MM.1S (cell line): ENCODE results near the gene GTF3C2.

ENCODE experiments used
- DNase-seq: peaks from one replicate; pipeline ENCODE4 v3.0.0-alpha.2; 2015
- H2AFZ ChIP-seq: fragments of 300-600 bp; sonication (generic); 2 replicates; pipeline ENCODE4 v1.6.0; 2016; ENCODE audit warnings: antibody characterized with exemption, low read length
- H3F3A ChIP-seq: fragments of 300-600 bp; sonication (generic); 2 replicates; pipeline ENCODE4 v1.6.1; 2016; ENCODE audit warnings: mild to moderate bottlenecking, antibody characterized with exemption, low read length, moderate library complexity, mixed read lengths; ENCODE audit not compliant: insufficient read depth
- H3K27ac ChIP-seq: fragments of 300-600 bp; sonication (generic); 2 replicates; pipeline ENCODE4 v1.5.1; 2016; ENCODE audit warnings: mild to moderate bottlenecking, low read length
- H3K27me3 ChIP-seq: fragments of 300-600 bp; sonication (generic); replicated peaks from 2 replicates; pipeline ENCODE4 v1.6.0; 2016; ENCODE audit warnings: low read length; ENCODE audit not compliant: insufficient read depth
- H3K36me3 ChIP-seq: fragments of 300-600 bp; sonication (generic); replicated peaks from 2 replicates; pipeline ENCODE4 v1.6.1; 2016; ENCODE audit warnings: mild to moderate bottlenecking, low read length, mixed read lengths; ENCODE audit not compliant: insufficient read depth
- H3K4me1 ChIP-seq: fragments of 300-600 bp; sonication (generic); 2 replicates; pipeline ENCODE4 v1.6.1; 2016; ENCODE audit warnings: low read length, mixed read lengths
- H3K4me2 ChIP-seq: fragments of 300-600 bp; sonication (generic); 2 replicates; pipeline ENCODE4 v1.6.0; 2016; ENCODE audit warnings: low read depth, low read length
- H3K4me3 ChIP-seq: fragments of 300-600 bp; sonication (generic); 2 replicates; pipeline ENCODE4 v1.5.1; 2016; ENCODE audit warnings: low read length, mixed read lengths
- H3K79me2 ChIP-seq: fragments of 300-600 bp; sonication (generic); 2 replicates; pipeline ENCODE4 v1.6.1; 2016; ENCODE audit warnings: mixed run types, low read length, mixed read lengths
- H3K9ac ChIP-seq: fragments of 300-600 bp; sonication (generic); 2 replicates; pipeline ENCODE4 v1.6.1; 2016; ENCODE audit warnings: low read length, mixed read lengths
- H3K9me2 ChIP-seq: fragments of 300-600 bp; sonication (generic); replicated peaks from 2 replicates; pipeline ENCODE4 v1.6.1; 2016; ENCODE audit warnings: mild to moderate bottlenecking, low read length, mixed read lengths; ENCODE audit not compliant: insufficient read depth
- H3K9me3 ChIP-seq: fragments of 300-600 bp; sonication (generic); replicated peaks from 2 replicates; pipeline ENCODE4 v1.6.1; 2016; ENCODE audit warnings: mild to moderate bottlenecking, low read length, mixed read lengths; ENCODE audit not compliant: insufficient read depth
- H4K20me1 ChIP-seq: fragments of 300-600 bp; sonication (generic); 2 replicates; pipeline ENCODE4 v1.6.1; 2016; ENCODE audit warnings: mild to moderate bottlenecking, low read length, moderate library complexity, mixed read lengths; ENCODE audit not compliant: insufficient read depth
- EZH2 ChIP-seq: fragments of 300-600 bp; sonication (generic); optimal IDR thresholded peaks from 2 replicates; pipeline ENCODE3; 2017; ENCODE audit warnings: low read depth, mild to moderate bottlenecking, antibody characterized with exemption, low read length, mixed read lengths
- EZH2phosphoT487 ChIP-seq: fragments of 300-600 bp; sonication (generic); IDR thresholded peaks from 2 replicates; pipeline ENCODE4 v1.6.1; 2018; ENCODE audit warnings: antibody characterized with exemption, low read length
- TF ChIP-seq, protein P1 (sequence below): fragments of 300-600 bp; sonication (generic); IDR thresholded peaks from 2 replicates; pipeline ENCODE4 v1.5.1; 2016; ENCODE audit warnings: antibody characterized with exemption, low read length, mixed read lengths

GTF3C2 gene

DNA sequence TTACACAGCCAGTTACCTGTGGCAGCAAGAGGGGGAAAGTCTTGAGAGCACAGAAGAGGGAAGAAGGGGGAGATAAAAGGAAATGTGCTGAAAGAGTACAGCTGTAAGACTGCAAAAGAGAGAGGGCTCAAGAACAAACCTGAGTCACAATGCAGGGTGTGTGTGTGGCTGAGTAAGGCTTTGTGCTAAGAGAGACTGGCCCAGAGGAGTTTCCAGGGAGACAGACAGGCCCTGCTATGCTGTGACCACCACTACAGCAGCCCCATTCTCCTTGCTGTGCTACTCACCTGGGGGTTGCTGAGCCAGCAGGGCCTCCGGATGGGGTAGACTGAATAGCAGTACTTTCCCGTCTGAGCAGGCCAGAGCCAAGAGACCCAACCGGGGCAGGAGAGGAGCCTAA is 21.3 kb downstream of the GTF3C2 start:
- H2AFZ ChIP-seq, result no peak overlapping the region

DNA sequence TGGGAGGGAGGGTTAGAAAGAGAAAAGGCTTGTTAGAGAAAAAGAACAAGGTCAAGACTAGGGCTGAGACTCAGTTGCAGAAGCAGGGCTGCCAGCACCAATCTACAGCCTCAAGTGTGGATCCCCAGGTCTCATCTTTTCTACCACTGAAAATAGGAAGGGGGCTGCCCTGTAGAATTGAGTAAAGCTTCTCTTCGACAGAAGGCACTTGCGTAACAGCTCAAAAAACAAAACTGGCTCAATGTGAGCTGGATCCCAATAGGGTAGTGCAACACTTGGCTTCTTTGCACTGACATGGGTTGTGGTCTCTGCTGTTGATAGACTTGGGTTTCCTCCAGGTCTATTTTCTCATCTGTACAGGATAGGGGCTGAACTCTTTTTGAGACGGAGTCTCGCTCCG is 31.8 kb downstream of the GTF3C2 start:
- H3K9ac ChIP-seq, result no peak overlapping the region
- H2AFZ ChIP-seq, result no peak overlapping the region
- H3F3A ChIP-seq, result no peaks in the 10 kb centered on the region; the same call in 1 of the 2 replicates
- peaks cover 3% of the 10 kb centered on the region; the same call in 1 of the 2 replicates for H3K36me3 ChIP-seq
- no peak for DNase-seq
- no peak overlapping the region for H3K4me2 ChIP-seq
- no peaks in the 10 kb centered on the region for H3K9me3 ChIP-seq
- H3K27ac ChIP-seq, result no peak overlapping the region
- TF ChIP-seq EZH2phosphoT487 (no peak), EZH2 (no peak)
- TF ChIP-seq, protein P1, sequence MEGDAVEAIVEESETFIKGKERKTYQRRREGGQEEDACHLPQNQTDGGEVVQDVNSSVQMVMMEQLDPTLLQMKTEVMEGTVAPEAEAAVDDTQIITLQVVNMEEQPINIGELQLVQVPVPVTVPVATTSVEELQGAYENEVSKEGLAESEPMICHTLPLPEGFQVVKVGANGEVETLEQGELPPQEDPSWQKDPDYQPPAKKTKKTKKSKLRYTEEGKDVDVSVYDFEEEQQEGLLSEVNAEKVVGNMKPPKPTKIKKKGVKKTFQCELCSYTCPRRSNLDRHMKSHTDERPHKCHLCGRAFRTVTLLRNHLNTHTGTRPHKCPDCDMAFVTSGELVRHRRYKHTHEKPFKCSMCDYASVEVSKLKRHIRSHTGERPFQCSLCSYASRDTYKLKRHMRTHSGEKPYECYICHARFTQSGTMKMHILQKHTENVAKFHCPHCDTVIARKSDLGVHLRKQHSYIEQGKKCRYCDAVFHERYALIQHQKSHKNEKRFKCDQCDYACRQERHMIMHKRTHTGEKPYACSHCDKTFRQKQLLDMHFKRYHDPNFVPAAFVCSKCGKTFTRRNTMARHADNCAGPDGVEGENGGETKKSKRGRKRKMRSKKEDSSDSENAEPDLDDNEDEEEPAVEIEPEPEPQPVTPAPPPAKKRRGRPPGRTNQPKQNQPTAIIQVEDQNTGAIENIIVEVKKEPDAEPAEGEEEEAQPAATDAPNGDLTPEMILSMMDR, result no peak
- peaks cover 9% of the 10 kb centered on the region; the same call in 1 of the 2 replicates for H3K4me1 ChIP-seq
- no peaks in the 10 kb centered on the region for H3K27me3 ChIP-seq
- H4K20me1 ChIP-seq, result no peaks in the 10 kb centered on the region
- no peaks in the 10 kb centered on the region for H3K9me2 ChIP-seq
- no peak overlapping the region for H3K4me3 ChIP-seq
- H3K79me2 ChIP-seq, result peaks cover 22% of the 10 kb centered on the region

More for the DNA sequence above, 21.3 kb downstream of the GTF3C2 start:
- no peaks in the 10 kb centered on the region for H3K9me3 ChIP-seq
- no peaks in the 10 kb centered on the region for H3K27me3 ChIP-seq
- H3K27ac ChIP-seq, result no peak overlapping the region
- no peaks in the 10 kb centered on the region for H3K79me2 ChIP-seq
- H3K4me3 ChIP-seq, result no peak overlapping the region
- no peaks in the 10 kb centered on the region; the same call in 1 of the 2 replicates for H3K36me3 ChIP-seq
- H3K9ac ChIP-seq, result no peak overlapping the region
- H3K4me2 ChIP-seq, result no peak overlapping the region
- TF ChIP-seq EZH2, result no peak
- TF ChIP-seq EZH2phosphoT487, result no peak
- TF ChIP-seq, protein P1, result no peak
- H4K20me1 ChIP-seq, result no peaks in the 10 kb centered on the region
- H3K4me1 ChIP-seq, result no peaks in the 10 kb centered on the region
- DNase-seq, result no peak
- H3K9me2 ChIP-seq, result no peaks in the 10 kb centered on the region
- H3F3A ChIP-seq, result no peaks in the 10 kb centered on the region

DNA sequence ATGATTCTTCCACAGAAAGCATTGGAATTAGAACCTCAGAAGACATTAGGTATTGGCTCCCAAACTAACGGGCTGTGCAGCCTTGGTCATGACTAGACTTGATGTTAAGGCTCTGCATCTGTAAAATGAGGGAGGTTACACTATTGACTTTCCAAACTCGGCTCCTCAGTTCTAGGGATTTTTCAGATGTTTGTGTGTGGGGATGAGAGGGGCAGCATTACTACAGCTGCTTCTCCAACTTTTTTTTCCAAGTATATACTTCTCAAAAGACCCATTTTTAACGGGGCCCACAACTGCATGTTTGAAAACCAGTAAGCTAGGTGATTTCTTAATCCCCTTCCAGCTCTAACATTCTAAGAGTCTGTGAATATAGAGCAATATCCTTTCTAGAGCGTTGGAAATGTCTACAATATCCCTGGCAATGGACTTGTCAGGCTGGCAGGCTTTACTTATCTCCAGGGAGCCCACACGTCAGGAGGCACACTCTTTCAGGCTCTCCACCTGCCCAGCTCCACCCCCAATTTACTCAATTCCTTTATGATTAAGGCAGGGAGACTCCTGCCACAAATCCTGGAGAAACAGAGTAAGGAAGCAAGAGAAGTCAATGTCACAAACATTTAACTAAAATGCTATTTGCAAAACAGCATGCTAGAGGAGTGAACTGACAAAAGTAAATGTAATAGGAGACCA is 32.8 kb downstream of the GTF3C2 start:
- Histone ChIP-seq H3K27me3 (no peaks in the 10 kb centered on the region), H3K9ac (peak overlapping the region; percentile 87), H4K20me1 (no peaks in the 10 kb centered on the region), H2AFZ (peak overlapping the region; percentile 65), H3K4me1 (peaks cover 9% of the 10 kb centered on the region; the same call in 1 of the 2 replicates), H3F3A (no peaks in the 10 kb centered on the region; the same call in 1 of the 2 replicates), H3K9me2 (no peaks in the 10 kb centered on the region), H3K9me3 (no peaks in the 10 kb centered on the region), H3K4me2 (peak overlapping the region; percentile 89), H3K79me2 (peaks cover 22% of the 10 kb centered on the region), H3K36me3 (peaks cover 3% of the 10 kb centered on the region; the same call in 1 of the 2 replicates), H3K27ac (peak overlapping the region; percentile 50; the same call in 1 of the 2 replicates), H3K4me3 (peak overlapping the region; percentile 89)
- peak; percentile 30 for DNase-seq
- TF ChIP-seq EZH2, result no peak
- TF ChIP-seq EZH2phosphoT487, result no peak
- TF ChIP-seq, protein P1, result no peak
